HG02938 (cell line): ENCODE measurements around the gene GDAP2.

Source experiments
- ATAC-seq: cut with Tn5 transposase; IDR thresholded peaks from one replicate; pipeline ENCODE4 v1.9.1; 2021; ENCODE audit warnings: mild to moderate bottlenecking, moderate library complexity; ENCODE audit not compliant: unreplicated experiment

The GDAP2 gene

GRCh38 chr1:117814856-117815797, 114.3 kb downstream of the GDAP2 start:
- ATAC-seq: no peak
